ENCODE measurements around the gene MIPOL1.

The MIPOL1 gene

GRCh38 chr14:37595809-37596621, 398.3 kb downstream of the MIPOL1 start (continued):
- peak; percentile 53 for TF ChIP-seq ZBTB26 (tag by site-specific recombination; optimal IDR thresholded peaks at IDR 0.05)
- no peak for TF ChIP-seq BCL11B (tag by site-specific recombination; IDR thresholded peaks at IDR 0.05; ENCODE audit: low read depth)
- TF ChIP-seq ZNF184 (tag by site-specific recombination; IDR thresholded peaks at IDR 0.05) = 0 out of 2 replicates have a peak, but pooled peaks have one; percentile 6
- TF ChIP-seq PATZ1 (tag by site-specific recombination; IDR thresholded peaks at IDR 0.05) = peak; percentile 39; the same call in 1 of the 2 replicates
- no peak for TF ChIP-seq ZNF155 (tag by site-specific recombination; IDR thresholded peaks at IDR 0.05)
- peak; percentile 17; the same call in 1 of the 2 replicates for TF ChIP-seq ZNF449 (tag by site-specific recombination; IDR thresholded peaks at IDR 0.05)
- TF ChIP-seq ZNF664 (tag by site-specific recombination; IDR thresholded peaks at IDR 0.05) = no peak
- TF ChIP-seq ZNF549 (tag by site-specific recombination; IDR thresholded peaks at IDR 0.05) = no peak
- 0 out of 2 replicates have a peak, but pooled peaks have one; percentile 46 for TF ChIP-seq ZNF76 (tag by site-specific recombination; IDR thresholded peaks at IDR 0.05; ENCODE audit: borderline replicate concordance, low read depth)
- peak; percentile 12; the same call in 1 of the 2 replicates for TF ChIP-seq ZNF837 (tag by site-specific recombination; IDR thresholded peaks at IDR 0.05)
- no peak for TF ChIP-seq ZNF776 (tag by site-specific recombination; IDR thresholded peaks at IDR 0.05; ENCODE audit: borderline replicate concordance)
- peak; percentile 80 for TF ChIP-seq SP3 (tag by site-specific recombination; IDR thresholded peaks at IDR 0.05)
- TF ChIP-seq ZNF280D (tag by site-specific recombination; IDR thresholded peaks at IDR 0.05) = no peak
- TF ChIP-seq ZNF639 (tag by site-specific recombination; IDR thresholded peaks at IDR 0.05) = peak; percentile 27; the same call in 1 of the 2 replicates
- peak; percentile 59; the same call in 1 of the 2 replicates for TF ChIP-seq IKZF3 (tag by site-specific recombination; IDR thresholded peaks at IDR 0.05)
- TF ChIP-seq ZEB2 (tag by site-specific recombination; IDR thresholded peaks at IDR 0.05) = peak; percentile 86
- TF ChIP-seq KLF8 (tag by site-specific recombination; IDR thresholded peaks at IDR 0.05) = peak; percentile 25; the same call in 1 of the 2 replicates
- TF ChIP-seq ZNF629 (tag by site-specific recombination; IDR thresholded peaks at IDR 0.05) = peak; percentile 66
- TF ChIP-seq ZNF394 (tag by site-specific recombination; IDR thresholded peaks at IDR 0.05; ENCODE audit: borderline replicate concordance) = no peak
- peak; percentile 78 for TF ChIP-seq ZNF341 (tag by site-specific recombination; IDR thresholded peaks at IDR 0.05; ENCODE audit: low read depth)
- TF ChIP-seq ZSCAN5A (tag by site-specific recombination; IDR thresholded peaks at IDR 0.05) = 0 out of 2 replicates have a peak, but pooled peaks have one; percentile 14
- TF ChIP-seq PRDM10 (tag by site-specific recombination; IDR thresholded peaks at IDR 0.05) = peak; percentile 66; the same call in 1 of the 2 replicates
- 0 out of 2 replicates have a peak, but pooled peaks have one; percentile 54 for TF ChIP-seq ZXDB (tag by site-specific recombination; IDR thresholded peaks at IDR 0.05)
